IPS-15b (cell line): Measurements from ENCODE around the gene HBS1L.

Experiments used
- H3K27me3 ChIP-seq: one replicate; pipeline ENCODE4 v1.6.1; 2013; ENCODE audit warnings: low read length; ENCODE audit not compliant: control insufficient read depth, insufficient read depth
- H3K36me3 ChIP-seq: one replicate; pipeline ENCODE4 v1.6.1; 2013; ENCODE audit warnings: low read length; ENCODE audit not compliant: control insufficient read depth, insufficient read depth
- H3K4me1 ChIP-seq: one replicate; pipeline ENCODE4 v1.6.1; 2013; ENCODE audit warnings: mild to moderate bottlenecking, low read length; ENCODE audit not compliant: control insufficient read depth, insufficient read depth
- H3K4me3 ChIP-seq: one replicate; pipeline ENCODE4 v1.5.1; 2013; ENCODE audit warnings: low read depth, low read length
- H3K9ac ChIP-seq: one replicate; pipeline ENCODE4 v1.6.1; 2013; ENCODE audit warnings: low read depth, mild to moderate bottlenecking, low read length
- H3K9me3 ChIP-seq: one replicate; pipeline ENCODE4 v1.6.1; 2013; ENCODE audit warnings: mild to moderate bottlenecking, low read length; ENCODE audit not compliant: control insufficient read depth, insufficient read depth

Gene HBS1L

DNA sequence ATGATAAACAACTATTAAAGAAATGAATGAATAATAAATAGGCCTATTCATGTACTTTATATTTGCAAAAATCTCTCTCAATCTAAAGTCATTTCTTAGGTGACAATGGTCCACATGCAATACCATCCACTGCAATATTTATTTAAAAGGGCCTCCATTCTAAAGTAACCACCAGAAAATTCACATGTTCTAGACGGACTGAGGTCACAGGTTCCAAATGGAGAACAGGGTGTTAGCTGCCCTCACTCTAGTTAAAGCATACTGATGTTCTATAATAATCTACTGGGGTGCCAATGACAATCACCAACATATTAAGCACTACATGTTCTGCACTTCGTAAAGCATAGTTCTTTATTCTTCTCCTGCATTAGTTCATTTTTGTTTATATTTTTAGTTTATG, 1.2 kb downstream of the HBS1L start:
- H3K36me3 ChIP-seq = no peaks in the 10 kb centered on the region
- H3K27me3 ChIP-seq = no peaks in the 10 kb centered on the region
- H3K9me3 ChIP-seq = no peaks in the 10 kb centered on the region
- H3K4me3 ChIP-seq = peak overlapping the region; percentile 94
- H3K4me1 ChIP-seq = peaks cover 4% of the 10 kb centered on the region
- no peak overlapping the region for H3K9ac ChIP-seq

DNA sequence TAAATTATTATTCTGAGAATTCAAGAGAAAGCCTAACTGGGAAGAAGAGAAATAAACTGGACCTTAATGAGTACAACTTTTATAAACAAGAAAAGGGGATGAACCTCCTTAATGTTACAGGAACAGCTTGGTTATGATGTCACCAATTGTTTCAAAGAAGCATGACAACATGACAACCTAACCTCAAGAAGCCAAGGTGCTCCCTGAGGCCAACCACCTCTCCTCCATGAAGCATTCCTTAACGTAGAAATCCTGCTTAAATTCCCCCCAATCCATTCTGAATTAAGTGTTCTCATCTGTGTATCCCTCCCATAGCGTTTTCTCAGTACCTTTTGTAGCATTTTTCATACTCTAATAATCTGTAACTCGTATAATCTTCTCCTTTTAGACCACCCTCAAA, 1.7 kb downstream of the HBS1L start:
- Histone ChIP-seq H3K36me3 (no peaks in the 10 kb centered on the region), H3K9ac (no peak overlapping the region), H3K4me3 (no peak overlapping the region), H3K9me3 (no peaks in the 10 kb centered on the region), H3K27me3 (no peaks in the 10 kb centered on the region), H3K4me1 (peaks cover 4% of the 10 kb centered on the region)

DNA sequence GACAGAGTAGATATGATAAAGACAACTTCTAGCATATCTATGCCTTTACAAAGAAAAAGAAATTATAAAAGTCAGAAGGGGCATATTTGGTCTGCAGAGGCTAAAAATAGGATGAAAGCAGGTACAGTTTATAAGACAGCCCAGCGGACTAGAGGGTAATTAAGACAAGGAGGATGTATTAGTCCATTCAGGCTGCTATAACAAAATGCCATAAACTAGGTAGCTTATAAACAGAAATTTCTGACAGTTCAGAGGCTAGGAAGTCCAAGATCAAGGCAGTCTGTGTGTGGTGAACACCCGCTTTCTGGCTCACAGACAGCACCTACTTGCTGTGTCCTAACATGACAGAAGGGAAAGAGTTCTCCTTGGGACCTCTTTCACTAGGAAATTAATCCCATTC, 5.7 kb downstream of the HBS1L start:
- no peaks in the 10 kb centered on the region for H3K9me3 ChIP-seq
- no peaks in the 10 kb centered on the region for H3K4me1 ChIP-seq
- H3K36me3 ChIP-seq = no peaks in the 10 kb centered on the region
- no peak overlapping the region for H3K4me3 ChIP-seq
- H3K9ac ChIP-seq = no peak overlapping the region
- H3K27me3 ChIP-seq = no peaks in the 10 kb centered on the region

DNA sequence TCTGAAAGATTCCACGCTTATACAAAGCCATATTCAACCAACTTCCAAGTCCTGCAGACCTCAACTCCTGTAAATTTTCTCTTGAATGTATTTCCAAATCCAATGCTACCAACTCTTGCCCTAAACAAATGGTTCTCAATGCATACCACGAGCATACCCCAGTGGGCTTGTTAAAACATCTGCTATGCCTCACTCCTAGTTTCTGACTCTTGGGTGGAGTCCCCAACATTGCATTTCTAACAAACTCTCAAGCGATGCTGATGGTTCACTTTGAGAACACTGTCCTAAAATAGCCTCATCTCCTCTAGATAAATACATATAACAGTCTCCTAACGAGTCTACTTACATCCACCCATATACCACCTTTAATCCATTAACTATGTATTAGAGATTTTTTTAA, 7.3 kb downstream of the HBS1L start:
- no peaks in the 10 kb centered on the region for H3K36me3 ChIP-seq
- H3K9me3 ChIP-seq = no peaks in the 10 kb centered on the region
- no peak overlapping the region for H3K9ac ChIP-seq
- H3K4me1 ChIP-seq = no peaks in the 10 kb centered on the region
- no peaks in the 10 kb centered on the region for H3K27me3 ChIP-seq
- H3K4me3 ChIP-seq = no peak overlapping the region

DNA sequence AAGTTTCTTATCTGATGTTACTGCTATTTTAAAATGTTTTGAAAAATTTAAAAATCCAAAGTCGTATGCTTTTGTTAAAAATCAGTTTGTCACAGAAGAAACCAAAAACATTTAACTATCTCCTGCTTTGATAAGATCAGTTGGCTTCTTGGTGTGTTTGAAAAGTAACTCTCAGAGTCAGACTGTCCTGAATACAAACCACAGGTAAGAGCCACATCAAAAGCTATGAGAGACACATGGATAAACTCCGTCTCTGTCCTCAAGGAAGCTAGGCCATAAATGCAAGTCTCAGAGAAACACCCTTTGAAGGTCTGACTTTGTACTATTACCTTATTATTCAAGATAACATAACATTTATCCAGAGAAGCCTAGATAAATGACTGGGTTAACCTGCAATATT, 7.7 kb downstream of the HBS1L start:
- Histone ChIP-seq H3K27me3 (no peaks in the 10 kb centered on the region), H3K9me3 (no peaks in the 10 kb centered on the region), H3K36me3 (no peaks in the 10 kb centered on the region), H3K4me1 (no peaks in the 10 kb centered on the region), H3K4me3 (no peak overlapping the region), H3K9ac (no peak overlapping the region)

DNA sequence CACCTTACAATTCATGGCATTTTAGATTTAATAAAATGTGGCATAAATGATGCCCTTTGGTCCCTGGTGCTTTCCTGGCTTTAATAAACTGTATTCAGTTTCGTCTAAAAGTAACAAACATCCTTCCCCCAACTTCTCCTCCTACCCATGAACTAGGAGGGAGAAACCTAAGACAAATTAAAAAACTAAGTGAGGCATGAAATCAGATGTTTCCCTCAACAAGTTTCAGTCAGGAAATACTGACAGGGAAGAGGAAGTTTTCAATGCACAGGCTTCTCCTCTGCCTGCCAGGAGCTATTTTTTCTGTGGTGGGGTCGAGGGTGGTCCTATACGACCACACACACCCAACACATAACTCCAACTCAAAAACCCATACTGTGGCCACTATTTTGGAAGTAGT, 10.0 kb downstream of the HBS1L start:
- no peaks in the 10 kb centered on the region for H3K4me1 ChIP-seq
- H3K36me3 ChIP-seq = no peaks in the 10 kb centered on the region
- H3K4me3 ChIP-seq = no peak overlapping the region
- no peaks in the 10 kb centered on the region for H3K27me3 ChIP-seq
- no peaks in the 10 kb centered on the region for H3K9me3 ChIP-seq
- no peak overlapping the region for H3K9ac ChIP-seq

DNA sequence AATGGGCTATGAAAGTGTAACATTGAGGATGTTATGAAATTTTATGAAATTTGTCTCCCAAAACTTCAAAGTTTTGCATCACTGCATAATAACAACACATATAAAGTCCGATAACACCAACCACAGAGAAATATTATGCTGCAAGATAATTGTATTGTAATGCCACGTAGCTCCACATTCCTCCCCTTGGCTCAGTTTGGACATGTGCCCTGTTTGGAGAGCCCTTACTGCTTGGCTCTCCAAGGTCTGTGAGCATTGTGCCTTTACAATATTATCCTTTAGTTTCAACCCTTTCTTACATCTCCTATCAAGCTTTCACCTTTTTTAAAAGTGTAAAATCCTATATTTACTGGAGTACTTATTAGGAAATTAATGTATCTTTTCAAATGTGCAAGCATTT, 10.8 kb downstream of the HBS1L start:
- Histone ChIP-seq H3K4me1 (no peaks in the 10 kb centered on the region), H3K27me3 (no peaks in the 10 kb centered on the region), H3K9me3 (no peaks in the 10 kb centered on the region), H3K4me3 (no peak overlapping the region), H3K9ac (no peak overlapping the region), H3K36me3 (no peaks in the 10 kb centered on the region)

DNA sequence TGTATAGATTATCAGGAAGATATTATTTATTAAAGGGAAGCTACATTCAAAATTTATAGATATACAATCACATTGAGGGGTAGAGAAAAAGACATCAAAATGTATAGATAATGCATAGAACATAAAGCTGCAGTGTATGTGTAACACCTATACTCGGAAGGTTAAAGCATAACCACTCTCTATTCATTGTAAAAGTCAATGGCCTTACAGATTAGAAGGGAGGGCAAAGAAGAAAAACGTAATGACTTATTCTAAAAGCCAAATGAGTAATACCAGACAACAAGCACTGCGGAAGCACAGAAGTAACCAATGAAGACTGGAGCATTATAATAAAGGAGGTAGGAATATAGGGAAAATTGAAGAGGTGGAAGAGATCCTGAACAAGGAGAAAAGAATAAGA, 11.3 kb downstream of the HBS1L start:
- Histone ChIP-seq H3K36me3 (no peaks in the 10 kb centered on the region), H3K4me3 (no peak overlapping the region), H3K9ac (no peak overlapping the region), H3K9me3 (no peaks in the 10 kb centered on the region), H3K27me3 (no peaks in the 10 kb centered on the region), H3K4me1 (no peaks in the 10 kb centered on the region)

DNA sequence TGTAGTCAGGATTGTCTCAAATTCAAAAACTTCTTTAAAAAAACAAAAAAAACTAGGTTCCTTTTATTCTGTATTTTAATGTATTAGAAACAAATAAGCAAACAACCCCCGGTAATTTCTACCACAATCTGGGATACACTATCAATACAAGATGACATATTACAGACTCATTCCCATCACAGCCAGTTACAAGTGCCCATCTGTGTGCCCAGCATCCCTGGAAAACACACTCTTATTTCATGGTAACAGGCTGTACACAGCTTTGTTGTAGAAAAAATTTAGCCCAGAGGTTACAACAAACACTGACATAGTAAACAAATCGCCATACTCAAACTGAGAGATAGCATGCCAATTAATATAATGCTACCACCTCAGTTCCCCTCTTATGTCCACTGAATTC, 16.3 kb downstream of the HBS1L start:
- Histone ChIP-seq H3K36me3 (peaks cover 2% of the 10 kb centered on the region), H3K27me3 (no peaks in the 10 kb centered on the region), H3K4me3 (no peak overlapping the region), H3K9me3 (no peaks in the 10 kb centered on the region), H3K9ac (no peak overlapping the region), H3K4me1 (no peaks in the 10 kb centered on the region)

DNA sequence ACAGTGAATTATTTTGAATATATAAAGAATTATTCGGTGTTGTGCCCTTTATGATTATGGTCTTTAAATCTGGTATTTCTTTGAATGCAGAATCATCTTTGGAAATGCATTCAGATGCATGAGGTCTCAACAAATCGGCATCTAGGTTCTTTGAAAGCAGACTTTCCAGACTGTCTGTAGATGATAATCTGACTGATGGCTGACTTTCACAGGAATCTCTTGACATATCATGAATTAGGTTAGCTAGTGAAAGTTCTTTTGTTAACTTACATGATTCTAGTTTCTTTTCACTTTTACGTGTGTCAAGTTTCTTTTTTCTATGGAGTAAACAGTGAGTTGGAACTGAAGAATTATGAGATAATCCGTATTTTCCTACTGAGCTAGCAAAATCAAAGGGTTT, 17.1 kb downstream of the HBS1L start:
- Histone ChIP-seq H3K27me3 (no peaks in the 10 kb centered on the region), H3K9ac (no peak overlapping the region), H3K4me3 (no peak overlapping the region), H3K4me1 (no peaks in the 10 kb centered on the region), H3K9me3 (no peaks in the 10 kb centered on the region), H3K36me3 (peaks cover 2% of the 10 kb centered on the region)

DNA sequence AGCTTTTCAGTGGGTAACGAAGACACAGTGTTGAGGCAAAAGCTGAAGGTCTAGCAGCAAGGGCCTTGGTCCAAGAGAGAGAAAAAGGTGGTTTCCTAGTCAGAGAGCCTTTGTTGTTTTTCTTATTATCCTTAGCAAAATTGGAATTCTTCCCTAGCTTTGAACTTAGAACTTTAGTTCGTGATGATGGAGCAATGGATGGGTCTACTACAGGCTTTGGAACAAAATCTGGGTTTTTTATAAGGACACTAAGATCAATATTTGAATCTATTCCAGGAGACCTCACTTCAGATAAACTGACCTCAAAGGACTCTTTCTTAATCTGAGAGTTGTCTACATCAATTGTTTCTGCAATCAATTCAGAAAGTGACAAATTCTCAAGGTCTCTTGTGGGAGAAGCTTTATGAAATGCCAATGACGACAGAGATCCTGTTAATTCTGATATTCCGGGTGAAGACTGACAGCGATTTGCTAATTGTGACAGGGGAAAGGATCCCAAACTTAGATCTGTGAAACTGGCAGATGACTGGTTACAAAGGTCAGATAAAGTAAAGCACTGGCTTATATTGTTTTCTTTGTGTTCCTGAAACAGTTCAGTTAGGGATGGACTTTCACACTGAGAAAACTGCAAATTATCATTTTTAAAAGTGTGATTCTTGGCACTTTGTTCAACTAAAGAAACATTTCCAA, 17.7 kb downstream of the HBS1L start:
- no peak overlapping the region for H3K9ac ChIP-seq
- peaks cover 2% of the 10 kb centered on the region for H3K36me3 ChIP-seq
- no peaks in the 10 kb centered on the region for H3K4me1 ChIP-seq
- no peaks in the 10 kb centered on the region for H3K9me3 ChIP-seq
- H3K27me3 ChIP-seq = no peaks in the 10 kb centered on the region
- H3K4me3 ChIP-seq = no peak overlapping the region

DNA sequence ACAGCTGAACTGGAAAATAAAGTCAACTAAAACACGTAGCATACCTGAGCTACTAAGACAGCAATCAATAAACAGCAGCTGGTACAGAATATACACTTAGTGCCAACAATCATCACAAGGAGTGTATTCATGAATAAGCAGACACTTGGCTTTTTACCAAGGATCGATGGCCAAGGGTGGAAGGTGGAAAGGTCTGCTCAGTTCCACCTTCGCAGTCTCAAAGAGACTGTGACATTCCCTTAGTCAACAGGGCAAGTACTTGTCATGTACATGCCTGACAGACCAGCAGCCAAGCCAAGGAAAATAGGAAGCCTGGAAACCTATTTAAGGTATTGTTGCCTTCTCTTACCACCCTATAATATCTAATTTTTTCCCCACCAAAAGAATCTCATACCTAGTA, 21.4 kb downstream of the HBS1L start:
- Histone ChIP-seq H3K4me1 (no peaks in the 10 kb centered on the region), H3K9ac (no peak overlapping the region), H3K27me3 (no peaks in the 10 kb centered on the region), H3K36me3 (peaks cover 2% of the 10 kb centered on the region), H3K9me3 (no peaks in the 10 kb centered on the region), H3K4me3 (no peak overlapping the region)
